Liver (tissue), 9 donors: ENCODE measurements around the gene TMEM115. TPM values are rescaled to one million over a fixed set of nuclear protein-coding genes. Genes with fewer than 3 reads are reported as not detected.

Experiments
- DNase-seq: peaks from one replicate; pipeline ENCODE4 v3.0.0-alpha.2; 2017; ENCODE audit warnings: low spot score
- H3K27ac ChIP-seq, 2 donors: one replicate each; pipeline ENCODE4 v1.7.0; 2013; ENCODE audit warnings: inconsistent platforms in 2 of 2, low read length in 2 of 2, control low read depth in 1 of 2, low read depth in 1 of 2, mild to moderate bottlenecking in 1 of 2
- H3K27me3 ChIP-seq, 4 donors: one replicate each; pipeline versions ENCODE4 v1.6.1 to v1.7.0; 2013; ENCODE audit warnings: low read length in 3 of 4, inconsistent platforms in 1 of 4, mild to moderate bottlenecking in 1 of 4, moderate library complexity in 1 of 4; ENCODE audit not compliant: control insufficient read depth in 4 of 4, insufficient read depth in 4 of 4
- H3K36me3 ChIP-seq, 4 donors: one replicate each; pipeline versions ENCODE4 v1.6.1 to v1.7.0; 2013; ENCODE audit warnings: low read length in 3 of 4, mild to moderate bottlenecking in 3 of 4, low read depth in 1 of 4, moderate library complexity in 1 of 4; ENCODE audit not compliant: control insufficient read depth in 4 of 4, insufficient read depth in 3 of 4
- H3K4me1 ChIP-seq, 4 donors: one replicate each; pipeline versions ENCODE4 v1.6.1 to v1.7.0; 2013; ENCODE audit warnings: low read length in 3 of 4, mild to moderate bottlenecking in 3 of 4, moderate library complexity in 1 of 4; ENCODE audit not compliant: control insufficient read depth in 4 of 4, insufficient read depth in 4 of 4
- H3K4me3 ChIP-seq, 3 donors: one replicate each; pipeline versions ENCODE4 v1.6.1 to v1.7.0; 2013; ENCODE audit warnings: low read length in 3 of 3, control low read depth in 1 of 3, low read depth in 1 of 3, mild to moderate bottlenecking in 1 of 3
- H3K9ac ChIP-seq, 2 donors: one replicate each; pipeline ENCODE4 v1.7.0; 2013; ENCODE audit warnings: low read length in 2 of 2, mild to moderate bottlenecking in 2 of 2, moderate library complexity in 2 of 2, control low read depth in 1 of 2, low read depth in 1 of 2
- H3K9me3 ChIP-seq, 4 donors: one replicate each; pipeline versions ENCODE4 v1.6.1 to v1.7.0; 2013; ENCODE audit warnings: low read length in 3 of 4; ENCODE audit not compliant: control insufficient read depth in 4 of 4
- CTCF ChIP-seq: fragments of 150-350 bp; IDR thresholded peaks from 2 replicates; pipeline ENCODE4 v1.5.1; 2017; ENCODE audit warnings: improper control_type of control experiment, low read depth, low read length; ENCODE audit not compliant: missing input control
- EGR1 ChIP-seq, 2 donors: IDR thresholded peaks; 2 replicates each; pipeline ENCODE4 v1.6.1; 2016 to 2018; ENCODE audit warnings: antibody characterized with exemption in 2 of 2, low read depth in 2 of 2
- FOXA1 ChIP-seq: IDR thresholded peaks from 2 replicates; pipeline ENCODE4 v1.6.1; 2016; ENCODE audit warnings: antibody characterized with exemption
- FOXA2 ChIP-seq: IDR thresholded peaks from 2 replicates; pipeline ENCODE4 v1.6.1; 2016; ENCODE audit warnings: antibody characterized with exemption
- GABPA ChIP-seq, 2 donors: IDR thresholded peaks in 1 of 2; conservative IDR thresholded peaks in 1 of 2; 2 replicates each; pipeline ENCODE4 v1.6.1; 2016; ENCODE audit warnings: antibody characterized with exemption in 2 of 2, mild to moderate bottlenecking in 1 of 2, moderate library complexity in 1 of 2
- HNF4A ChIP-seq, 2 donors: conservative IDR thresholded peaks; 2 replicates each; pipeline ENCODE4 v1.6.1; 2016; ENCODE audit warnings: antibody characterized with exemption in 2 of 2, mild to moderate bottlenecking in 2 of 2
- HNF4G ChIP-seq: IDR thresholded peaks from 2 replicates; pipeline ENCODE4 v1.6.1; 2016; ENCODE audit warnings: antibody characterized with exemption
- JUND ChIP-seq, 2 donors: IDR thresholded peaks; 2 replicates each; pipeline ENCODE4 v1.6.1; 2016; ENCODE audit warnings: antibody characterized with exemption in 2 of 2
- NR2F2 ChIP-seq: IDR thresholded peaks from 2 replicates; pipeline ENCODE4 v1.6.1; 2016; ENCODE audit warnings: antibody characterized with exemption
- RAD21 ChIP-seq, 2 donors: IDR thresholded peaks; 2 replicates each; pipeline ENCODE4 v1.6.1; 2016; ENCODE audit warnings: antibody characterized with exemption in 2 of 2, mild to moderate bottlenecking in 2 of 2
- REST ChIP-seq: IDR thresholded peaks from 2 replicates; pipeline ENCODE4 v1.6.1; 2016; ENCODE audit warnings: antibody characterized with exemption, mild to moderate bottlenecking
- RXRA ChIP-seq, 2 donors: IDR thresholded peaks; 2 replicates each; pipeline ENCODE4 v1.6.1; 2017 to 2018; ENCODE audit warnings: antibody characterized with exemption in 2 of 2, mild to moderate bottlenecking in 1 of 2
- SP1 ChIP-seq: IDR thresholded peaks from 2 replicates; pipeline ENCODE4 v1.6.1; 2018; ENCODE audit warnings: antibody characterized with exemption, mild to moderate bottlenecking
- TAF1 ChIP-seq: conservative IDR thresholded peaks from 2 replicates; pipeline ENCODE4 v1.6.1; 2016; ENCODE audit warnings: antibody characterized with exemption, mild to moderate bottlenecking
- YY1 ChIP-seq: IDR thresholded peaks from 2 replicates; pipeline ENCODE4 v1.6.1; 2016; ENCODE audit warnings: antibody characterized with exemption, mild to moderate bottlenecking
- ZBTB33 ChIP-seq: IDR thresholded peaks from 2 replicates; pipeline ENCODE4 v1.6.1; 2016; ENCODE audit warnings: antibody characterized with exemption
- WGBS: extraction: QIAGEN DNeasy Blood & Tissue Kit; methylation state at CpG from one replicate; pipeline ENCODE4 v1.1.7; 2013; 5-methylcytosine and 5-hydroxymethylcytosine counted together
- polyA plus RNA-seq, 2 donors: library from polyadenylated mRNA; stranded (reverse) in 1 of 2; unstranded in 1 of 2; fragments of 200-250 nt in 1 of 2; fragments of >200 nt in 1 of 2; fragmentation: Nextera tagmentation in 1 of 2; extraction: Ambion mirVana in 1 of 2; gene quantifications; one replicate each; pipeline versions ENCODE4 v1.2.1 to v1.2.3, GENCODE V29; 2013 to 2015
- total RNA-seq, 2 donors: library from RNA; depleted of rRNA; stranded (reverse); fragments of >200 nt; gene quantifications; one replicate each; pipeline ENCODE4 v1.2.3, GENCODE V29; 2014
- TF ChIP-seq, protein P1 (sequence below): IDR thresholded peaks from 2 replicates; pipeline ENCODE4 v1.6.1; 2016; ENCODE audit warnings: antibody characterized with exemption
- TF ChIP-seq, protein P2 (sequence below): IDR thresholded peaks from 2 replicates; pipeline ENCODE4 v1.6.1; 2016; ENCODE audit warnings: antibody characterized with exemption
- donor health status: healthy.
- donor health status: healthy.
- donor health status: healthy.
- donor health status: healthy.
- donor health status: healthy.

Gene TMEM115, protein sequence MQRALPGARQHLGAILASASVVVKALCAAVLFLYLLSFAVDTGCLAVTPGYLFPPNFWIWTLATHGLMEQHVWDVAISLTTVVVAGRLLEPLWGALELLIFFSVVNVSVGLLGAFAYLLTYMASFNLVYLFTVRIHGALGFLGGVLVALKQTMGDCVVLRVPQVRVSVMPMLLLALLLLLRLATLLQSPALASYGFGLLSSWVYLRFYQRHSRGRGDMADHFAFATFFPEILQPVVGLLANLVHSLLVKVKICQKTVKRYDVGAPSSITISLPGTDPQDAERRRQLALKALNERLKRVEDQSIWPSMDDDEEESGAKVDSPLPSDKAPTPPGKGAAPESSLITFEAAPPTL
- total RNA-seq = 10 to 100 TPM; 18.6 to 20.2 TPM
- 10 to 100 TPM; 19.4 to 23.0 TPM for polyA plus RNA-seq

DNA sequence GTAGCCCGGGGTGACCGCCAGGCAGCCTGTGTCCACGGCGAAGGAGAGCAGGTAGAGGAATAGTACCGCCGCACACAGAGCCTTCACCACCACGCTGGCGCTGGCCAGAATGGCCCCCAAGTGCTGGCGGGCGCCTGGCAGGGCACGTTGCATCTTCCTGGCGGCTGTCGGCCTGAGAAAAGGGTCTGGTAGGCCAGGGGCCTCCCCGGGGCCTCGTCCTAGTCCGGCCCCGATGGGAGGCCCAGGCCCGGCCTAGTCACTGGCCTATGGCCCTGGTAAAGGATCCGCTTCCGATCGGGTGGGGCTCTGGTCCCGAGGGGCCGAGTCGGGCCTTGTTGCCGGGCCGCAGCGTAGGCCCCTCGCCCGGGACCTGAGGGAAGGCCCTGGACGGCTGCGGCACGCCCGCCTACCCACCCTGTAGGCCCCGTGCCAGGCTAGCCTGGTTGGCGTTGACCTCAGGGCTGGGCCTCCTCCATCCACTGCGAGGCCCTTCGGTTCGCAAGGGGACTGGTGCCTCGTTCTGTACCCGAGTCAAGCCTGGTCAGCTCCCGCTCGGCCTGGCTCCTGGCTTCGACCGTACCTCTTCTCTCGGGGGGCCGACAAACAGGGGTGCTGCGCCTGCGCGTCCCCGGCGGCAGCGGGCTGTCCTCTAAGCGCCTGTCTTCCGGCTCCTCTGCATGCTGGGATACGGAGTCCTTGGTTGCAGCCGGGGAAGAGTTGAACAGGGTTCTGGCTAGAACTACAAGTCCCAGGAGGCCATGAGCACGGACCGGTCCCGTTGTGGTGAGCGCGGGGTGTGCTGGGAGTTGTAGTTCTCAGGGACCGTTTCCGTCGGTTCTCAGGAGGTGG, at the start of gene TMEM115:
Gene TMEM115, minus strand, starts transcription at position 611 of the 849 bp plus-strand sequence. Its CDS starts 458 bp downstream, at position 153.
- under 1% methylated on average over 64 of the region's 64 CpGs for WGBS
- Histone ChIP-seq H3K27ac (peak within 1 kb of the TSS; percentile 59 to 87), H3K4me3 (peak within 1 kb of the TSS; percentile 77 to 84 (median 81)), H3K4me1 (peaks cover 16 to 53% (median 41%) of the 10 kb centered on the region in 4 donors), H3K27me3 (no peaks in the 10 kb centered on the region), H3K9me3 (no peaks in the 10 kb centered on the region), H3K9ac (peak within 1 kb of the TSS; percentile 54 to 99), H3K36me3 (peaks cover 6 to 16% (median 8%) of the 10 kb centered on the region in 4 donors)
- peak; percentile 92 for DNase-seq
- TF ChIP-seq EGR1 (IDR thresholded peaks at IDR 0.05; ENCODE audit: low read depth in 2 of 2) (no peak), NR2F2 (no peak), REST (peak; percentile 60), ZBTB33 (no peak), SP1 (peak; percentile 66), GABPA (IDR thresholded peaks at IDR 0.05 in 1 of 2, conservative IDR thresholded peaks at IDR 0.05 in 1 of 2) (peak in 1 of 2 donors; percentile 92), YY1 (peak; percentile 93), FOXA2 (no peak), RAD21 (IDR thresholded peaks at IDR 0.05) (no peak), CTCF (no peak), TAF1 (no peak), HNF4G (no peak), FOXA1 (peak; percentile 30), HNF4A (conservative IDR thresholded peaks at IDR 0.05) (no peak), JUND (IDR thresholded peaks at IDR 0.05) (no peak), RXRA (IDR thresholded peaks at IDR 0.05) (peak in 1 of 2 donors; percentile 52)
- TF ChIP-seq, protein P1, sequence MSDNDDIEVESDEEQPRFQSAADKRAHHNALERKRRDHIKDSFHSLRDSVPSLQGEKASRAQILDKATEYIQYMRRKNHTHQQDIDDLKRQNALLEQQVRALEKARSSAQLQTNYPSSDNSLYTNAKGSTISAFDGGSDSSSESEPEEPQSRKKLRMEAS = no peak
- TF ChIP-seq, protein P2, sequence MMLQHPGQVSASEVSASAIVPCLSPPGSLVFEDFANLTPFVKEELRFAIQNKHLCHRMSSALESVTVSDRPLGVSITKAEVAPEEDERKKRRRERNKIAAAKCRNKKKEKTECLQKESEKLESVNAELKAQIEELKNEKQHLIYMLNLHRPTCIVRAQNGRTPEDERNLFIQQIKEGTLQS = no peak
